IPS-18a (cell line): ENCODE measurements around the gene BMERB1.
"Not testable (repeated sequence)": the region's sequence is repeated elsewhere in the genome, so short reads cannot be mapped to it uniquely, and the experiment has no call there.

Source experiments
- H3K27ac ChIP-seq: one replicate; pipeline ENCODE4 v1.5.1; 2013; ENCODE audit warnings: low read length
- H3K27me3 ChIP-seq: one replicate; pipeline ENCODE4 v1.6.1; 2013; ENCODE audit warnings: mild to moderate bottlenecking, low read length; ENCODE audit not compliant: control insufficient read depth, insufficient read depth
- H3K36me3 ChIP-seq: one replicate; pipeline ENCODE4 v1.6.1; 2013; ENCODE audit warnings: low read depth, low read length; ENCODE audit not compliant: control insufficient read depth
- H3K4me1 ChIP-seq: one replicate; pipeline ENCODE4 v1.6.1; 2013; ENCODE audit warnings: low read depth, low read length; ENCODE audit not compliant: control insufficient read depth
- H3K4me3 ChIP-seq: one replicate; pipeline ENCODE4 v1.5.1; 2013; ENCODE audit warnings: low read length
- H3K9ac ChIP-seq: one replicate; pipeline ENCODE4 v1.6.1; 2013; ENCODE audit warnings: mild to moderate bottlenecking, low read length, moderate library complexity
- H3K9me3 ChIP-seq: one replicate; pipeline ENCODE4 v1.6.1; 2013; ENCODE audit warnings: low read depth, low read length; ENCODE audit not compliant: control insufficient read depth

The BMERB1 gene

DNA sequence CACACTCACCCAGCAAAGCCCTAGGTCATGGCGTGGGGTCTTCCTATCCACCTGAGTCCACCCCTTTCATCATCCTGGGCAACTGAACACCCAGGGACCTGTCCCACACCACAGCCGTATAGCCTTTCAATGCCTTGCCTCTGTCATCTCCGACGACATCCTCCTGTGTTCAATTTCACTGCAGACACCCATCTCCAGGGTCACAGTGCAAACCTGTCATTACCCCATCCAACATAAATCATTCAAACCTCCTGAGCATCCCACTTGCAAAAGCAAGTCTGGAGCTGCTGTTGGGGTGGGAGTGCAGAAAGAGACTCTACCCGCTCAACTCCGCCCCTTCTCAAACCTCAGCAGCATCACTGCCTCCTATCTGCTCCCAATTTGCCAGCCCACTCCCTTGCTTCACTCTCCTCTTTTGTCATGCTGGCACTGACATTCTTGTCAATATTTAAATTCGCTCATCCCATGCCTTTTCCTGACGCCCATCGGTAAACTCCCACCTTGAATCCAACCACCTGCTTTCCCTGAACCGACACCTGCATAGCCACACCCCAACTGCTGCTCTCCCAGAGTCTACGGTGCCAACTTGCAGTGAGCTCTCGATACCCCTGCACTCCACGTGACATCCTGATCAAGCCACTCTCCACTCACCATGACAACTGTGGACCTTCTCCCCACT lies 171.6 kb downstream of the BMERB1 start:
- Histone ChIP-seq H3K27me3 (no peaks in the 10 kb centered on the region), H3K27ac (no peak overlapping the region), H3K4me3 (no peak overlapping the region), H3K4me1 (no peaks in the 10 kb centered on the region), H3K36me3 (peaks cover 53% of the 10 kb centered on the region), H3K9me3 (no peaks in the 10 kb centered on the region), H3K9ac (no peak overlapping the region)

DNA sequence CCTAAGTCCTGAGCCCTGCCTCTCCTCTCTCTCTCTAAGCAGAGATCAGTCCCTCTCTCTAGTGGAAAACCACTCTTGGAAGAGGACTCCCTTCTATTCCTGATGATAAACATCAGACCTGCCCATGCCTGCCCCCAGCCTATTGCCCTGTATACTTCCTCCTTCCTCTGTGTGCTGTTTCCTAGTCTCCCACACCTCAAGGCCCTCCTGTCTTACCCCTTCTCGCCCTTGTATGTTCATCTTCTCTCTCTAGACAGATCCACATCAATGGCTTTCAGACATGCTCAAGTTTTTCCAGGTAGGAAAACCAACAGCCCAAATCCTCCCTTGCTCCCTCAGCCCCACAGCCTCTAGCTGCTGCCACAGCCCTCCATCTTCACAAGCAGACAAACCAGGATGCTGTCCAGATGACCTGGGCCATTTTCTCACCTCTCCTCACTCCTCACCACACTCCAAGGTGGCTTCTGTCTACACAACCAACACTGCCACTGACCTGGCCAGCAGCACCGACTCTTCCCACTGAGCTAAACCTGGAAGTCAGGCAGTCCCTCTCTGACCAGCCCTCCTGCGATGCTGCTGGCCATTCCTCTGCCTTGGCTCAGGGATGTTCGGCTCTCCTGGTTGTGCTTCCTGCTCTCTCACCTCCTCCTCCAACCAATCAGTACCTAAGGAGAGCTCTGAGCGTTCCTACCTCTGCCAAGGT lies 172.3 kb downstream of the BMERB1 start:
- Histone ChIP-seq H3K9ac (no peak overlapping the region), H3K27me3 (no peaks in the 10 kb centered on the region), H3K36me3 (peaks cover 56% of the 10 kb centered on the region), H3K4me1 (no peaks in the 10 kb centered on the region), H3K27ac (no peak overlapping the region), H3K9me3 (no peaks in the 10 kb centered on the region), H3K4me3 (no peak overlapping the region)

GRCh38 chr16:15607221-15607699 lies 172.9 kb downstream of the BMERB1 start:
- H3K27ac ChIP-seq, H3K27me3 ChIP-seq, H3K4me3 ChIP-seq, H3K9me3 ChIP-seq, H3K9ac ChIP-seq, H3K4me1 ChIP-seq: not testable (repeated sequence)
- peaks cover 56% of the 10 kb centered on the region for H3K36me3 ChIP-seq

- Histone ChIP-seq H3K4me1 (no peaks in the 10 kb centered on the region), H3K36me3 (peaks cover 57% of the 10 kb centered on the region), H3K4me3 (no peak overlapping the region), H3K27ac (no peak overlapping the region), H3K9me3 (no peaks in the 10 kb centered on the region), H3K9ac (no peak overlapping the region), H3K27me3 (no peaks in the 10 kb centered on the region)
Measured at GRCh38 chr16:15607700-15608396, 173.5 kb downstream of the BMERB1 start.

- Histone ChIP-seq H3K4me3 (no peak overlapping the region), H3K36me3 (peaks cover 50% of the 10 kb centered on the region), H3K4me1 (no peaks in the 10 kb centered on the region), H3K9me3 (no peaks in the 10 kb centered on the region), H3K9ac (no peak overlapping the region), H3K27ac (no peak overlapping the region), H3K27me3 (no peaks in the 10 kb centered on the region)
Measured at GRCh38 chr16:15608398-15609285, 174.3 kb downstream of the BMERB1 start.

GRCh38 chr16:15609286-15609649 lies 174.9 kb downstream of the BMERB1 start:
- H3K9me3 ChIP-seq: no peaks in the 10 kb centered on the region
- no peak overlapping the region for H3K27ac ChIP-seq
- H3K36me3 ChIP-seq: peaks cover 44% of the 10 kb centered on the region
- H3K27me3 ChIP-seq: no peaks in the 10 kb centered on the region
- no peaks in the 10 kb centered on the region for H3K4me1 ChIP-seq
- H3K4me3 ChIP-seq: no peak overlapping the region
- no peak overlapping the region for H3K9ac ChIP-seq

DNA sequence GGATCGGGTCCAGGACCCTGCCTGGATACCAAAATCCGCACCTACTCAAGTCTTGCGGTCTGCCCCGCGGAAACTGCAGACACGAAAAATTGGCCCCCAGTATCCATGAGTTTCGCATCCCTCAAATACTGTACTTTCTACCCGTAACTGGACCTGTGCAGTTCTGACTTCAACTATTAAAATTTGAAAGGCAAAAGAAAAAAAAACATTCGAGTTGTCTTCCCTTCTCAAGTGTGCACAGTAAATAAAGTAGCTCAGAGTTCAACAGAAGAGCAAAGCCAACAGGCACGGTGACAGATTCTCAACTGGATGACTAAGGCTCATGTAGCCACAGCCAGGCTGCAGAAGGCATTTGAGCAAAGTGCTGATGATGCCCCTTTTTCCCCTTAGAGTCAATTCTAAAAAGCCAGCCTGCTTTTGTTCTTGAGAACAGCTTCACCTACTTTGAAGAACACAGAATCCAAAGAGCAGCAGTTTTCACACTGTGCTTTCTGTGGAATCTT lies 176.0 kb downstream of the BMERB1 start:
- Histone ChIP-seq H3K9me3 (no peaks in the 10 kb centered on the region), H3K27me3 (no peaks in the 10 kb centered on the region), H3K4me1 (no peaks in the 10 kb centered on the region), H3K9ac (no peak overlapping the region), H3K27ac (no peak overlapping the region), H3K36me3 (peaks cover 42% of the 10 kb centered on the region), H3K4me3 (no peak overlapping the region)

DNA sequence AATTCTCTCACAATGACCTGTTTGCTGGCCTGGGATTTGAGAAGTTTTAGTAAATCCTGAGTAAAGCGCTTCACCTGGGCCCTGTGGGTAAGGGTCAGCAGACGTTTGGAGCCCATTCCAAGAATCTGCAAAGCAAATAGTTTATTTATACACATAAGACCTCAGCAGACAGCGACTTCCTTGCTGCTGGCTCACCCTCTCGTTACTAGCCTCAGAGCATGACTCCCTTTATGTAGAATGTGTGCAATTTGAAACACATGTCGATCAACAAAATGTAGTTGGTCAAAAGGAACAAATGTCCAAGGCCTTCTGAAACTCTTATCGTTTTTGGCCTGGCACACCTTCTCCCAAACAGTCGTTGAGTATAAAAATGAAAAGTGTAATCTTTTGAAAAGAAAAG lies 177.2 kb downstream of the BMERB1 start:
- Histone ChIP-seq H3K9me3 (no peaks in the 10 kb centered on the region), H3K4me1 (no peaks in the 10 kb centered on the region), H3K27ac (no peak overlapping the region), H3K9ac (no peak overlapping the region), H3K36me3 (peaks cover 53% of the 10 kb centered on the region), H3K27me3 (no peaks in the 10 kb centered on the region), H3K4me3 (no peak overlapping the region)

DNA sequence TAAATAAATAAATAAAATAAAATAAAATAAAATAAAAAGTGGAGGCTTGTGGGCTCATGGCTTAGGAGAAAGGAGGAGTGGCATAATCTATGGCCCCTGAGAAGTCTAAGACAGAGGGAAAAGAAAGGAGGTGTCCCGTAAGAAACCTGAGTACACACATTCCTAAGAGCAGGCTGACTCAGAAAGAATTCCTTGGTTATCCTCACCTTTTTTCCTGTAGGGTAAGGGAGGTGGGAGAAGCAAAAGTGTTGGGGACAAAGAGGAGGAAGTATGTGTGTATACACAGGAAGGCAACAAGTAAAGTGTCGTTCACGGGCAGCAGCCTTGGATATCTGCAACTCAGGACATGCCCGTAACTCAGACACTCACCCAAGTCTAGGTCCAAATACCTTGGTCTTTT lies 179.3 kb downstream of the BMERB1 start:
- H3K9ac ChIP-seq: no peak overlapping the region
- no peak overlapping the region for H3K4me3 ChIP-seq
- no peak overlapping the region for H3K27ac ChIP-seq
- no peaks in the 10 kb centered on the region for H3K4me1 ChIP-seq
- peaks cover 58% of the 10 kb centered on the region for H3K36me3 ChIP-seq
- H3K27me3 ChIP-seq: no peaks in the 10 kb centered on the region
- no peaks in the 10 kb centered on the region for H3K9me3 ChIP-seq

DNA sequence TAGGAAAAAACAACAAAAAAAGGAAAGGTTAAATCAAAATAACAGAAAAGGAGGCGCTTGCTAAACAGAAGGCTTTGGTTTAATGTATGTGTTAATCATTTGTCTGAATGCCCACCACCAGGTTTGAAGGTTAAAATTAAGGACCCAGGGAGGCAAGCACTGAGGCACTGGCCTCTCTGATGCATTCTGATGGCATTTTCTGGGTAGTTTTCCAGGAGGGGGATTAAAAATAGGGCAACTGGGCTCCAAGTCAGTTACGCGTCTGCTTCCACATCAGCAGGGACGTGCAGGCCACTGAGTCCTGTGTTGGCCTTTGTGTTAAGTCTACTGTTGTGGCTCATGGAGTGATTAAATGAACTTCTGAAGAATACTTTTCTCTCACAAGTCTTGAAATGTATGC lies 181.6 kb downstream of the BMERB1 start:
- no peaks in the 10 kb centered on the region for H3K4me1 ChIP-seq
- H3K4me3 ChIP-seq: no peak overlapping the region
- H3K36me3 ChIP-seq: peaks cover 57% of the 10 kb centered on the region
- H3K27ac ChIP-seq: no peak overlapping the region
- no peaks in the 10 kb centered on the region for H3K9me3 ChIP-seq
- H3K27me3 ChIP-seq: no peaks in the 10 kb centered on the region
- no peak overlapping the region for H3K9ac ChIP-seq
